ENCODE measurements around the gene RANBP1. TPM values are rescaled to one million over a fixed set of nuclear protein-coding genes. Genes with fewer than 3 reads are reported as not detected.

The RANBP1 gene
- total and polyA plus RNA-seq, 9 of the 15 experiments (the other 6 are each of a cell fraction or from before 2014, with no cell fraction given): 162 to 2,891 (median 1,289) TPM

- TF ChIP-seq E2F6 (IDR thresholded peaks at IDR 0.05; ENCODE audit: borderline replicate concordance in 1 of 2, extremely low read depth in 1 of 2, insufficient read depth in 1 of 2, insufficient read length in 1 of 2, low read depth in 1 of 2, low read length in 1 of 2, poor library complexity in 1 of 2, severe bottlenecking in 1 of 2) (no peak), ZNF184 (CRISPR knock-in tag; IDR thresholded peaks at IDR 0.05) (peak; percentile 9; the same call in 1 of the 2 replicates), NRF1 (conservative IDR thresholded peaks at IDR 0.05 in 1 of 2, IDR thresholded peaks at IDR 0.05 in 1 of 2) (no peak), HSF4 (CRISPR knock-in tag; IDR thresholded peaks at IDR 0.05; ENCODE audit: borderline replicate concordance) (no peak), ZNF239 (CRISPR knock-in tag; IDR thresholded peaks at IDR 0.05) (no peak)
Measured at GRCh38 chr22:20140521-20140964, 24.6 kb downstream of the RANBP1 start (continued).

GRCh38 chr22:20141186-20142077 lies 25.5 kb downstream of the RANBP1 start:
- intact Hi-C loops (cut with micrococcal nuclease): no loop called here
- in situ Hi-C loops (cut with MboI): no loop called here
- ChIA-PET CTCF (ENCODE audit: low intra/inter-chr PET ratio) (interaction anchor here (0.6 kb wide), 1 partner anchor 103 kb away, joined by 5 read pairs; no protein-coding TSS in a partner anchor), POLR2A (no interaction called here)
- H3K79me2 ChIP-seq (ENCODE audit: control insufficient read depth, insufficient read depth, low read length): no peaks in the 10 kb centered on the region
- BruUV-seq (replicated peaks): no TSS peak
- H4K20me1 ChIP-seq (replicated peaks; ENCODE audit: control insufficient read depth, insufficient read depth, low read length): peaks cover 29% of the 10 kb centered on the region
- peaks cover 18% of the 10 kb centered on the region for H3K9me1 ChIP-seq (ENCODE audit: control insufficient read depth, insufficient read depth, low read length)
- DNase-seq (ENCODE audit: extremely low read depth in 1 of 4, low spot score in 3 of 4) (no peak), ATAC-seq (no peak), FAIRE-seq (no peak)
- 73% methylated on average over 22 of the region's 22 CpGs for WGBS (ENCODE audit: insufficient coverage, low coverage, missing lambda C conversion rate)
- peaks cover 17% of the 10 kb centered on the region; the same call in 2 of the 3 replicates for H3K36me3 ChIP-seq (ENCODE audit: control insufficient read depth, insufficient read depth, low read length)
- H3K27me3 ChIP-seq (ENCODE audit: control insufficient read depth in 2 of 2, insufficient read depth in 2 of 2, low read length in 2 of 2): no peaks in the 10 kb centered on the region
- no peak overlapping the region for H2AFZ ChIP-seq (ENCODE audit: low read depth, low read length)
- peaks cover 9 to 88% of the 10 kb centered on the region in 2 experiments for H3K4me1 ChIP-seq (replicated peaks in 1 of 2; ENCODE audit: control insufficient read depth in 2 of 2, insufficient read depth in 2 of 2, low read length in 2 of 2)
- no peak overlapping the region for H3K4me3 ChIP-seq
- H3K4me2 ChIP-seq (ENCODE audit: insufficient read depth, low read length): no peak overlapping the region
- H3K27ac ChIP-seq (ENCODE audit: extremely low read depth, low read depth, low read length): no peak overlapping the region
- H3K9me3 ChIP-seq (replicated peaks; ENCODE audit: control insufficient read depth, insufficient read depth, low read depth, low read length): no peaks in the 10 kb centered on the region
- H3K9ac ChIP-seq (ENCODE audit: insufficient read depth in 1 of 2, low read depth in 2 of 2, low read length in 2 of 2): peak overlapping the region in 1 of 2 experiments; percentile 65; a peak in 2 of 4 replicates
- TF ChIP-seq RREB1 (CRISPR knock-in tag; IDR thresholded peaks at IDR 0.05) (peak; percentile 24; the same call in 1 of the 2 replicates), ZNF707 (CRISPR knock-in tag; conservative IDR thresholded peaks at IDR 0.05) (0 out of 2 replicates have a peak, but pooled peaks have one; percentile 23), CHD4 (IDR thresholded peaks at IDR 0.05; ENCODE audit: insufficient read depth, insufficient replicate concordance, low read depth, low read length, poor library complexity, severe bottlenecking) (no peak)

Measured in K562 (cell line).